IPS-11a (cell line): ENCODE measurements around the gene HNF4A.

ENCODE experiments used
- H3K4me3 ChIP-seq: one replicate; pipeline ENCODE4 v1.5.1; 2013; ENCODE audit warnings: low read depth, low read length, control low read depth

Gene HNF4A

DNA sequence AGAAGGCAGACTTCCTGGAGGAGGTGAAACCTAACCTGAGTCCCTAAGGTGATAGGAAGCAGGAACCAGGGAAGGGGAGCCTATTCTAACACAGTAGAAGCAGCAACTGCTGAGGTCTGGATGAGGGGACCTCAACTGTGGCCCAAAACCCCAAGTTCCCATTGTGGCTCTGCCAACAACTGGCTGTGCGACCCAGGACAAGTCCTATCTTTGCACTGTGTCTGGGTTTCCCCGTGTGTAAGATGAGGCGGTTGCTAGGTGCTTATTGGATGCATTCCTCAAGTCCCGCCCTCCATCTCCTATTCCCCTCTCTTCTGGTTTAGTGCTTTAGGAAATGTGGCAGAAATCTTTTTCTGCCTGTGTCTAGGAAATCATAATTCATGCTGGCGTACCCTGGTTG lies 68.0 kb downstream of the HNF4A start:
- H3K4me3 ChIP-seq, result no peak overlapping the region

GRCh38 chr20:44424039-44424495 lies 68.6 kb downstream of the HNF4A start:
- H3K4me3 ChIP-seq, result no peak overlapping the region

GRCh38 chr20:44425923-44426322 lies 70.4 kb downstream of the HNF4A start:
- no peak overlapping the region for H3K4me3 ChIP-seq

DNA sequence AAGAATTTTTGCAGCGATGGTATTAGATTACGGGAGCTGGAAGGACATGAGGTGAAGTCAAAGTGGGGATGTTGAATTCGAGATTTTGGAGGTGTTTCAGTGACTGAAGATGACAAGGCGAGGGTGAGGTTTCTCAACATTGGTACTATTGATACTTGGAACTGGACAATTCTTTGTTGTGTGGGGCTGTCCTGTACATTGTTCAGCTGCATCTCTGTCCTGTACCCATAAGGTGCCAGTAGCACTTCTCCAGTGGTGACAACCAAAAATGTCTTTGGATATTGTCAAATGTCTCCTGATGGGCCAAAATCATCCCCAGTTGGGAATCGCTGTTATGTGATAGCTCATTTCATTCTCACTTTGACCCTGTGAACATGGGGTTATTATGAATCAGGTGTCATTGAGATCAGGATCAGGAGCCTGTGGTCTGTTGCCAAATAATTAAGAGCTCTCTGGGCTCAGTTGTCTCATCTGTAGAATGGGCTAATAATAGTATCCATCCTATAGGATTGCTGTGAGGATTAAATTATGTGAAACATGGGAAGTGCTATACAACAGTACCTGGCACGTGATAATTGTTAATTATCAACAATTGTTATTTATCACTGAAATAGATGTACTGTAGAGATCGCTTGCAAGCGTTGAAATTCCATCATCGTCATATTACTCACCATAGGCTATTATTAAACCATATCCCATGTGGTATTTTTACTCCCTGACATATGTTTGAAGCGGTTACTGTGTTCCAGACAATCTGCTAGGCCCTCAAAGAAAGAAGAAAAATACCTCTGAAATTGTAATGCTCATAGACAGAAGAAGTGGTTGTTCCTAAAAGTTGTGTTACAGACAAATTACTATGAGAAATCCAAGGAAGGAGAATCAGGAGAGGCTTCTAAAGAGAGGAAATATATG lies 71.6 kb downstream of the HNF4A start:
- no peak overlapping the region for H3K4me3 ChIP-seq

GRCh38 chr20:44427804-44428173 lies 72.3 kb downstream of the HNF4A start:
- H3K4me3 ChIP-seq, result no peak overlapping the region

DNA sequence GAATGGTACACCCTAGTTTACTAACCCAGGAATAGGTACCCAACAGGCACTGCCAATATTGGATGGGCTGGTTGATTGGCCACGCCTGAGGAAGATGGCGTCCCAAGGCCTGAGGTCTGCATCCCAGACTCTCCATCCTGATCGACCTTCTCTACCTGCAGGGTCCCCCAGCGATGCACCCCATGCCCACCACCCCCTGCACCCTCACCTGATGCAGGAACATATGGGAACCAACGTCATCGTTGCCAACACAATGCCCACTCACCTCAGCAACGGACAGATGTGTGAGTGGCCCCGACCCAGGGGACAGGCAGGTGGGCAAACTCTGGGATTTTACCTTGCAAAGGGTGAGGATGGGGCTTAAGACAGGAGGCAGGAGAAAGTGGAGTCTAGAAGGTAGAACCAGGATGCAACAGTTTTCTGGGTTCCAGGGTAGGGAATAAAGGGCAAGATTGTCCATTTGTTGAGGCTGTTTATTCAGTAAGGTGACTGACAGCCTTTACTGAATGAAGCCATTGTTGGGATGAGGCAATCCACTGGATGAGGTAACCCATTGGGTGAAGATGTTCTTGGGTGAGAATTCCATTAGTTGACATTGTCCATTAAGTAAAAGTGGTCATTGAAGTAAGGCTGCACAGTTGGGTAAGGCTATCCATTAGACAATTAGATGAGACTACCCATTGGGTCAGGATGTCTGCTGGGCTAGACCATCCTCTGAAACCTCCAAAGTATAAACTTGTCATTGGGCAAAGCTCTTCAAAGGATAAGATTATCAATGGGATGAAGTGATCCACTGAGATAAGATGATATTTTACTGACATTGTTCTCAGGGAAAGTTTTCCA lies 72.9 kb downstream of the HNF4A start:
- no peak overlapping the region for H3K4me3 ChIP-seq

GRCh38 chr20:44429017-44429339 lies 73.5 kb downstream of the HNF4A start:
- no peak overlapping the region for H3K4me3 ChIP-seq

DNA sequence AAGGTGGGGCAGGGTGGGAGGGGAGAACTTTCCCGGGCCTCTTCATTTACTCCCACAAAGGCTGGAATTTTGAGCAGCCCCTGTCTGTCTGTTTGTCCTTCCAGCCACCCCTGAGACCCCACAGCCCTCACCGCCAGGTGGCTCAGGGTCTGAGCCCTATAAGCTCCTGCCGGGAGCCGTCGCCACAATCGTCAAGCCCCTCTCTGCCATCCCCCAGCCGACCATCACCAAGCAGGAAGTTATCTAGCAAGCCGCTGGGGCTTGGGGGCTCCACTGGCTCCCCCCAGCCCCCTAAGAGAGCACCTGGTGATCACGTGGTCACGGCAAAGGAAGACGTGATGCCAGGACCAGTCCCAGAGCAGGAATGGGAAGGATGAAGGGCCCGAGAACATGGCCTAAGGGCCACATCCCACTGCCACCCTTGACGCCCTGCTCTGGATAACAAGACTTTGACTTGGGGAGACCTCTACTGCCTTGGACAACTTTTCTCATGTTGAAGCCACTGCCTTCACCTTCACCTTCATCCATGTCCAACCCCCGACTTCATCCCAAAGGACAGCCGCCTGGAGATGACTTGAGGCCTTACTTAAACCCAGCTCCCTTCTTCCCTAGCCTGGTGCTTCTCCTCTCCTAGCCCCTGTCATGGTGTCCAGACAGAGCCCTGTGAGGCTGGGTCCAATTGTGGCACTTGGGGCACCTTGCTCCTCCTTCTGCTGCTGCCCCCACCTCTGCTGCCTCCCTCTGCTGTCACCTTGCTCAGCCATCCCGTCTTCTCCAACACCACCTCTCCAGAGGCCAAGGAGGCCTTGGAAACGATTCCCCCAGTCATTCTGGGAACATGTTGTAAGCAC lies 74.1 kb downstream of the HNF4A start:
- H3K4me3 ChIP-seq, result no peak overlapping the region

DNA sequence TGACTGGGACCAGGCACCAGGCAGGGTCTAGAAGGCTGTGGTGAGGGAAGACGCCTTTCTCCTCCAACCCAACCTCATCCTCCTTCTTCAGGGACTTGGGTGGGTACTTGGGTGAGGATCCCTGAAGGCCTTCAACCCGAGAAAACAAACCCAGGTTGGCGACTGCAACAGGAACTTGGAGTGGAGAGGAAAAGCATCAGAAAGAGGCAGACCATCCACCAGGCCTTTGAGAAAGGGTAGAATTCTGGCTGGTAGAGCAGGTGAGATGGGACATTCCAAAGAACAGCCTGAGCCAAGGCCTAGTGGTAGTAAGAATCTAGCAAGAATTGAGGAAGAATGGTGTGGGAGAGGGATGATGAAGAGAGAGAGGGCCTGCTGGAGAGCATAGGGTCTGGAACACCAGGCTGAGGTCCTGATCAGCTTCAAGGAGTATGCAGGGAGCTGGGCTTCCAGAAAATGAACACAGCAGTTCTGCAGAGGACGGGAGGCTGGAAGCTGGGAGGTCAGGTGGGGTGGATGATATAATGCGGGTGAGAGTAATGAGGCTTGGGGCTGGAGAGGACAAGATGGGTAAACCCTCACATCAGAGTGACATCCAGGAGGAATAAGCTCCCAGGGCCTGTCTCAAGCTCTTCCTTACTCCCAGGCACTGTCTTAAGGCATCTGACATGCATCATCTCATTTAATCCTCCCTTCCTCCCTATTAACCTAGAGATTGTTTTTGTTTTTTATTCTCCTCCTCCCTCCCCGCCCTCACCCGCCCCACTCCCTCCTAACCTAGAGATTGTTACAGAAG lies 75.0 kb downstream of the HNF4A start:
- no peak overlapping the region for H3K4me3 ChIP-seq

DNA sequence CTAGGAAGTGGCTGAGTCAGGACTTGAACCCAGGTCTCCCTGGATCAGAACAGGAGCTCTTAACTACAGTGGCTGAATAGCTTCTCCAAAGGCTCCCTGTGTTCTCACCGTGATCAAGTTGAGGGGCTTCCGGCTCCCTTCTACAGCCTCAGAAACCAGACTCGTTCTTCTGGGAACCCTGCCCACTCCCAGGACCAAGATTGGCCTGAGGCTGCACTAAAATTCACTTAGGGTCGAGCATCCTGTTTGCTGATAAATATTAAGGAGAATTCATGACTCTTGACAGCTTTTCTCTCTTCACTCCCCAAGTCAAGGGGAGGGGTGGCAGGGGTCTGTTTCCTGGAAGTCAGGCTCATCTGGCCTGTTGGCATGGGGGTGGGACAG lies 75.6 kb downstream of the HNF4A start:
- H3K4me3 ChIP-seq, result no peak overlapping the region

GRCh38 chr20:44431502-44432234 lies 76.2 kb downstream of the HNF4A start:
- H3K4me3 ChIP-seq, result no peak overlapping the region

GRCh38 chr20:44432618-44433577 lies 77.4 kb downstream of the HNF4A start:
- no peak overlapping the region for H3K4me3 ChIP-seq

- H3K4me3 ChIP-seq, result no peak overlapping the region
Measured at GRCh38 chr20:44433751-44434538, 78.4 kb downstream of the HNF4A start.

GRCh38 chr20:44435630-44436335 lies 80.3 kb downstream of the HNF4A start:
- H3K4me3 ChIP-seq, result no peak overlapping the region

DNA sequence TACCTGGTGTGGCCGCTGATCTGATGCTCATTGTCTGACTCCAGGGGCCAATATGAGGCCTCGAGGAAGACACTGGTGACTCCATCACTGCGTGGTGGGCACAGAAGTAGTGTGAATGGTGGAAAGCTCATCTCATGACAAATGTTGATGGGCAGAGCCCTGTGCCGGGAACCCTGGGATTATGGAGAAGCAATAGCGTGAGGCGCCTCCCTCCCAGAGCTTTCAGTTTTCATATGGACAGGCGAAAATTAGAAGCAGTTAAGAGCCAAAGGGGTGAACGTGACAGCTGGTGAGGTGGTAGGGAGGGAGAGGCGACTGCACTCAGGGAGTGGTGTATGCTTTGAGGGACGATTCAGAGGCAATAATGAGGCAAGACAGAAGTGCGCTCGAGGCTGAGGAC lies 80.9 kb downstream of the HNF4A start:
- no peak overlapping the region for H3K4me3 ChIP-seq

- H3K4me3 ChIP-seq, result no peak overlapping the region
Measured at GRCh38 chr20:44437497-44437896, 82.0 kb downstream of the HNF4A start.

DNA sequence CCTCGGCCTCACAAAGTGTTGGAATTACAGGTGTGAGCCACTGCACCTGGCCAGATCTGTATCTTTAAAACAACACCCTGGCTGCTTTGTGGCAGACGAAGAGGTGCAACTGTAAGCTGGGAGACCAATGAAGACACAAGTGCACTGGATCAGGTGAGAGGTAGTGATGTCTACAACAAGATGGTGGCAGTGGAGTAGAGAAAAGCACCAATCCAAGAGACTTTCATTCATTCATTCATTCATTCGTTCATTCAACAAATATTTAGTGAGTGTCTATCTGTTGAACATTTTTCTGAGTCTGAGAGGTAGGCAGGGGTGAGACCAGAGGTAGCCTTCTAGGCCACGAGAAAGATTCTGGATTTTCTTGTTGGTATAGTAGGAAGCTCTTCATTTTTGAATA lies 83.3 kb downstream of the HNF4A start:
- H3K4me3 ChIP-seq, result no peak overlapping the region
